Measurements from ENCODE around the gene SLC44A4. TPM values are rescaled to one million over a fixed set of nuclear protein-coding genes. Genes with fewer than 3 reads are reported as not detected.

SLC44A4 gene
- total and polyA plus RNA-seq, 4 donors = 0.13 to 2.4 (median 0.17) TPM; not detected in 1

DNA sequence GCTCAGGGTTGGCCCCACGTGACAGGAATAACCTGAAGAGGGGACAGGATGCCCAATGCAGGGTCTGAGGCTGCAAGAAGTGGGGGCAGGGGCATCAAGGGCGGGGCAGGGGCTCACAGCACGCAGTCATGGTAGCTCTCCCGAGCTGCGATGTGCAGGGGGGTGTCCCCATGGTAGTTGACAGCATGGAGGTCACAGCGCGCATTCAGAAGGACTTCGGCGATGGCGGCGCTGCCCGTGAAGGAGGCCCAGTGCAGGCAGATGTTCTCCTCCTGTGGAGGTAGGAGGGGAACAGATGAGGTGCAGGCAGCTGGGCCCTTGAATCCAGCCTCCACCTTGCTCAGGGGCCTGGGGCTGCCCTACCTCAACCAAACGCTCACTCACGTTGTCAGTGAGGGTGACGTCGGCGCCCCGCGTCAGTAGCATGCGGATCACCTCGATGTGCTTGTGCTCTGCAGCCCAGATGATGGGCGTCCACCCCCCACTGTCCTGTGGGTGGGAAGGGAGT, 5.8 kb upstream of the SLC44A4 start:
- no peak overlapping the region for H3K4me3 ChIP-seq (ENCODE audit: low read depth in 1 of 3, low read length in 3 of 3)
- WGBS = 98% methylated on average over 22 of the region's 22 CpGs
- H3K36me3 ChIP-seq (ENCODE audit: control insufficient read depth in 4 of 4, insufficient read depth in 3 of 4, low read depth in 1 of 4, low read length in 3 of 4) = peaks cover 21 to 84% (median 37%) of the 10 kb centered on the region in 4 donors
- H3K9ac ChIP-seq (ENCODE audit: low read depth in 1 of 2, low read length in 2 of 2) = no peak overlapping the region
- DNase-seq (ENCODE audit: low spot score) = no peak
- TF ChIP-seq SP1 (IDR thresholded peaks at IDR 0.05) = no peak
- TF ChIP-seq HNF4G (IDR thresholded peaks at IDR 0.05) = no peak
- TF ChIP-seq, protein P1, sequence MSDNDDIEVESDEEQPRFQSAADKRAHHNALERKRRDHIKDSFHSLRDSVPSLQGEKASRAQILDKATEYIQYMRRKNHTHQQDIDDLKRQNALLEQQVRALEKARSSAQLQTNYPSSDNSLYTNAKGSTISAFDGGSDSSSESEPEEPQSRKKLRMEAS (IDR thresholded peaks at IDR 0.05) = no peak
- TF ChIP-seq FOXA2 (IDR thresholded peaks at IDR 0.05) = no peak
- no peak for TF ChIP-seq FOXA1 (IDR thresholded peaks at IDR 0.05)
- no peak for TF ChIP-seq RXRA (IDR thresholded peaks at IDR 0.05)
- no peak for TF ChIP-seq YY1 (IDR thresholded peaks at IDR 0.05)
- no peak for TF ChIP-seq TAF1 (conservative IDR thresholded peaks at IDR 0.05)
- TF ChIP-seq, protein P2, sequence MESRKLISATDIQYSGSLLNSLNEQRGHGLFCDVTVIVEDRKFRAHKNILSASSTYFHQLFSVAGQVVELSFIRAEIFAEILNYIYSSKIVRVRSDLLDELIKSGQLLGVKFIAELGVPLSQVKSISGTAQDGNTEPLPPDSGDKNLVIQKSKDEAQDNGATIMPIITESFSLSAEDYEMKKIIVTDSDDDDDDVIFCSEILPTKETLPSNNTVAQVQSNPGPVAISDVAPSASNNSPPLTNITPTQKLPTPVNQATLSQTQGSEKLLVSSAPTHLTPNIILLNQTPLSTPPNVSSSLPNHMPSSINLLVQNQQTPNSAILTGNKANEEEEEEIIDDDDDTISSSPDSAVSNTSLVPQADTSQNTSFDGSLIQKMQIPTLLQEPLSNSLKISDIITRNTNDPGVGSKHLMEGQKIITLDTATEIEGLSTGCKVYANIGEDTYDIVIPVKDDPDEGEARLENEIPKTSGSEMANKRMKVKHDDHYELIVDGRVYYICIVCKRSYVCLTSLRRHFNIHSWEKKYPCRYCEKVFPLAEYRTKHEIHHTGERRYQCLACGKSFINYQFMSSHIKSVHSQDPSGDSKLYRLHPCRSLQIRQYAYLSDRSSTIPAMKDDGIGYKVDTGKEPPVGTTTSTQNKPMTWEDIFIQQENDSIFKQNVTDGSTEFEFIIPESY (IDR thresholded peaks at IDR 0.05) = no peak
- TF ChIP-seq HNF4A (conservative IDR thresholded peaks at IDR 0.05) = no peak
- no peak for TF ChIP-seq GABPA (IDR thresholded peaks at IDR 0.05 in 1 of 2, conservative IDR thresholded peaks at IDR 0.05 in 1 of 2)
- TF ChIP-seq JUND (IDR thresholded peaks at IDR 0.05) = no peak
- TF ChIP-seq EGR1 (IDR thresholded peaks at IDR 0.05; ENCODE audit: low read depth in 2 of 2) = no peak
- TF ChIP-seq, protein P3, sequence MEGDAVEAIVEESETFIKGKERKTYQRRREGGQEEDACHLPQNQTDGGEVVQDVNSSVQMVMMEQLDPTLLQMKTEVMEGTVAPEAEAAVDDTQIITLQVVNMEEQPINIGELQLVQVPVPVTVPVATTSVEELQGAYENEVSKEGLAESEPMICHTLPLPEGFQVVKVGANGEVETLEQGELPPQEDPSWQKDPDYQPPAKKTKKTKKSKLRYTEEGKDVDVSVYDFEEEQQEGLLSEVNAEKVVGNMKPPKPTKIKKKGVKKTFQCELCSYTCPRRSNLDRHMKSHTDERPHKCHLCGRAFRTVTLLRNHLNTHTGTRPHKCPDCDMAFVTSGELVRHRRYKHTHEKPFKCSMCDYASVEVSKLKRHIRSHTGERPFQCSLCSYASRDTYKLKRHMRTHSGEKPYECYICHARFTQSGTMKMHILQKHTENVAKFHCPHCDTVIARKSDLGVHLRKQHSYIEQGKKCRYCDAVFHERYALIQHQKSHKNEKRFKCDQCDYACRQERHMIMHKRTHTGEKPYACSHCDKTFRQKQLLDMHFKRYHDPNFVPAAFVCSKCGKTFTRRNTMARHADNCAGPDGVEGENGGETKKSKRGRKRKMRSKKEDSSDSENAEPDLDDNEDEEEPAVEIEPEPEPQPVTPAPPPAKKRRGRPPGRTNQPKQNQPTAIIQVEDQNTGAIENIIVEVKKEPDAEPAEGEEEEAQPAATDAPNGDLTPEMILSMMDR (IDR thresholded peaks at IDR 0.05; ENCODE audit: low read depth, low read length, missing input control) = no peak
- no peak for TF ChIP-seq RAD21 (IDR thresholded peaks at IDR 0.05)
- no peaks in the 10 kb centered on the region for H3K4me1 ChIP-seq (ENCODE audit: control insufficient read depth in 4 of 4, insufficient read depth in 4 of 4, low read length in 3 of 4)
- no peaks in the 10 kb centered on the region for H3K9me3 ChIP-seq (ENCODE audit: control insufficient read depth in 4 of 4, low read length in 3 of 4)
- H3K27ac ChIP-seq (ENCODE audit: low read depth in 1 of 2, low read length in 2 of 2) = no peak overlapping the region
- H3K27me3 ChIP-seq (ENCODE audit: control insufficient read depth in 4 of 4, insufficient read depth in 4 of 4, low read length in 3 of 4) = no peaks in the 10 kb centered on the region

DNA sequence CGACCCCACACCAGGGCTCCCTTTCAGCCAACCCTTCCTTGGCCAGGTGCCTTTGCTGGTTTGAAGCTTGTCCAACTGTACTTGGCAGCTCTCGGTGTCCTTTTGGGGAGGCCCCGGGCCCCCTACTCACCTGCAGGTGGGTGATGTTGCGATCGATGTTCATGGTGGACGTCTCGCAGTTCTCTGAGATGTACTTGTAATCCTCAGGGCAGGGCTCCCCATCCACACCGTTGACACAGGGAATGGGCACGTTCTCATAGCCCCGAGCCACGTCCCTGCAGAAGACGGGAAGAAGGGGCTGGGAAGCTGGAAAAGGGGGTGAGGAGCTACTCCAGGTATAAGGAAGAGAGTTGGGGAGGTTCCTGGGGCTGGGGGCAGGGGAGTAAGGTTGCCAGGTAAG, 4.9 kb upstream of the SLC44A4 start:
- 96% methylated on average over 12 of the region's 12 CpGs for WGBS
- Histone ChIP-seq H3K4me3 (ENCODE audit: low read depth in 1 of 3, low read length in 3 of 3) (no peak overlapping the region), H3K27me3 (ENCODE audit: control insufficient read depth in 4 of 4, insufficient read depth in 4 of 4, low read length in 3 of 4) (no peaks in the 10 kb centered on the region), H3K9ac (ENCODE audit: low read depth in 1 of 2, low read length in 2 of 2) (no peak overlapping the region), H3K36me3 (ENCODE audit: control insufficient read depth in 4 of 4, insufficient read depth in 3 of 4, low read depth in 1 of 4, low read length in 3 of 4) (peaks cover 21 to 76% (median 36%) of the 10 kb centered on the region in 4 donors), H3K9me3 (ENCODE audit: control insufficient read depth in 4 of 4, low read length in 3 of 4) (no peaks in the 10 kb centered on the region), H3K27ac (ENCODE audit: low read depth in 1 of 2, low read length in 2 of 2) (no peak overlapping the region), H3K4me1 (ENCODE audit: control insufficient read depth in 4 of 4, insufficient read depth in 4 of 4, low read length in 3 of 4) (no peaks in the 10 kb centered on the region)
- TF ChIP-seq, protein P3 (IDR thresholded peaks at IDR 0.05; ENCODE audit: low read depth, low read length, missing input control) = no peak
- no peak for DNase-seq (ENCODE audit: low spot score)
